Suprapubic skin (tissue), 4 donors: ENCODE results near the gene STK17A. TPM values are rescaled to one million over a fixed set of nuclear protein-coding genes. Genes with fewer than 3 reads are reported as not detected.

Experiments used
- DNase-seq, 2 donors: peaks; one replicate each; pipeline ENCODE4 v3.0.0-alpha.2; 2019; ENCODE audit warnings: low spot score in 2 of 2
- H3K27ac ChIP-seq: fragments of 200-600 bp; sonication (generic); one replicate; pipeline ENCODE4 v1.5.1; 2019
- H3K27me3 ChIP-seq: fragments of 200-600 bp; sonication (generic); one replicate; pipeline ENCODE4 v1.5.1; 2019
- H3K36me3 ChIP-seq: fragments of 200-600 bp; sonication (generic); one replicate; pipeline ENCODE4 v1.5.1; 2019
- H3K4me1 ChIP-seq: fragments of 200-600 bp; sonication (generic); one replicate; pipeline ENCODE4 v1.5.1; 2019
- H3K4me3 ChIP-seq: fragments of 200-600 bp; sonication (generic); one replicate; pipeline ENCODE4 v1.5.1; 2019; ENCODE audit warnings: mild to moderate bottlenecking
- H3K9me3 ChIP-seq: fragments of 200-600 bp; sonication (generic); one replicate; pipeline ENCODE4 v1.5.1; 2019
- EP300 ChIP-seq: sonication (generic); formaldehyde crosslinking; IDR thresholded peaks from one replicate; pipeline ENCODE4 v1.6.1; 2017; ENCODE audit warnings: antibody characterized with exemption
- POLR2A ChIP-seq, 2 donors: fragments of 450-650 bp; IDR thresholded peaks; one replicate each; pipeline ENCODE4 v1.6.1; 2017; ENCODE audit warnings: antibody characterized with exemption in 2 of 2, mild to moderate bottlenecking in 2 of 2, moderate library complexity in 2 of 2
- POLR2AphosphoS5 ChIP-seq, 3 donors: sonication (generic); formaldehyde crosslinking; IDR thresholded peaks; one replicate each; pipeline ENCODE4 v1.6.1; 2017; ENCODE audit warnings: antibody characterized with exemption in 3 of 3
- WGBS: methylation state at CpG from one replicate; pipeline ENCODE4 v1.1.5; 2018; 5-methylcytosine and 5-hydroxymethylcytosine counted together
- total RNA-seq, 4 donors: library from RNA; depleted of rRNA; stranded (reverse); fragments of >200 nt; gene quantifications; one replicate each; pipeline ENCODE4 v1.1.0, GENCODE V29; 2016
- TF ChIP-seq, protein P1 (sequence below), 2 donors: fragments of 200-600 bp in 1 of 2; fragments of 450-650 bp in 1 of 2; sonication (generic) in 1 of 2; IDR thresholded peaks; one replicate each; pipeline ENCODE4 v1.5.1; 2016 to 2019; ENCODE audit warnings: antibody characterized with exemption in 2 of 2, mild to moderate bottlenecking in 1 of 2, moderate library complexity in 1 of 2

The STK17A gene
- total RNA-seq, 4 donors from 2014 or later, result 14.2 to 18.3 (median 15.9) TPM

DNA sequence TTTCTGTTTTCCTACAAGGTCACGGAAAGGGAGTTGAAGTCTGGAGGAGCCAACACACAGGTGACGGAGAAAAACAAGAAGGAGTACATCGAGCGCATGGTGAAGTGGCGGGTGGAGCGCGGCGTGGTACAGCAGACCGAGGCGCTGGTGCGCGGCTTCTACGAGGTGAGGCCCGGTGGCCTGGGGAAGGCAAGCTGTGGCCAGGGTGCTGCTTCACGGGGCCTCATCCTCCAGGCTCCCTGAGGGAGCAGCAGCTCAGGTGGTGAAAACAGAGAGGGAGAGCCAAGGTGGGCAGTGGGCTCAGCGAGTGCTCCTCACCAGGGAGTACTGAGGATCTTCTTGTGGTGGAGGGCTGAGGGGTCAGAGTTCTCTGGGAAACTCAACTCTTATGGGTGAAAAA lies 32.5 kb upstream of the STK17A start:
- Histone ChIP-seq H3K4me1 (no peaks in the 10 kb centered on the region), H3K27me3 (no peaks in the 10 kb centered on the region), H3K27ac (no peak overlapping the region), H3K36me3 (no peaks in the 10 kb centered on the region), H3K4me3 (no peak overlapping the region), H3K9me3 (no peaks in the 10 kb centered on the region)
- WGBS, result 95% methylated on average over 16 of the region's 16 CpGs
- DNase-seq, result no peak
- TF ChIP-seq POLR2AphosphoS5 (IDR thresholded peaks at IDR 0.05) (no peak), EP300 (no peak), POLR2A (IDR thresholded peaks at IDR 0.05) (no peak)
- TF ChIP-seq, protein P1, sequence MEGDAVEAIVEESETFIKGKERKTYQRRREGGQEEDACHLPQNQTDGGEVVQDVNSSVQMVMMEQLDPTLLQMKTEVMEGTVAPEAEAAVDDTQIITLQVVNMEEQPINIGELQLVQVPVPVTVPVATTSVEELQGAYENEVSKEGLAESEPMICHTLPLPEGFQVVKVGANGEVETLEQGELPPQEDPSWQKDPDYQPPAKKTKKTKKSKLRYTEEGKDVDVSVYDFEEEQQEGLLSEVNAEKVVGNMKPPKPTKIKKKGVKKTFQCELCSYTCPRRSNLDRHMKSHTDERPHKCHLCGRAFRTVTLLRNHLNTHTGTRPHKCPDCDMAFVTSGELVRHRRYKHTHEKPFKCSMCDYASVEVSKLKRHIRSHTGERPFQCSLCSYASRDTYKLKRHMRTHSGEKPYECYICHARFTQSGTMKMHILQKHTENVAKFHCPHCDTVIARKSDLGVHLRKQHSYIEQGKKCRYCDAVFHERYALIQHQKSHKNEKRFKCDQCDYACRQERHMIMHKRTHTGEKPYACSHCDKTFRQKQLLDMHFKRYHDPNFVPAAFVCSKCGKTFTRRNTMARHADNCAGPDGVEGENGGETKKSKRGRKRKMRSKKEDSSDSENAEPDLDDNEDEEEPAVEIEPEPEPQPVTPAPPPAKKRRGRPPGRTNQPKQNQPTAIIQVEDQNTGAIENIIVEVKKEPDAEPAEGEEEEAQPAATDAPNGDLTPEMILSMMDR (IDR thresholded peaks at IDR 0.05), result no peak

DNA sequence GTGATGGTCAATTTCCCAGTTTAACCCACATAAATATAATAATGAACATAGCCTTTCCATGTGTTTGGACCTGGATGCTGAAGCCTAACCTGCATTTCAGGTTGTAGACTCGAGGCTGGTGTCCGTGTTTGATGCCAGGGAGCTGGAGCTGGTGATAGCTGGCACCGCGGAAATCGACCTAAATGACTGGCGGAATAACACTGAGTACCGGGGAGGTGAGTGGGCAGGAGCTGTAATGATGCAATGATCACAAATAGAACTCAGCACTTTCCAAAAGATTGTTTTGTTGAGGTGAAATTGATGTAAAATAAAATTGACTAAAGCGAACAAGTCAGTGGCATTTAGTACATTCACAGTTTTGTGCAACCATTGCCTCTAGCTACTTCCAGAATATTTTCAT lies 30.8 kb upstream of the STK17A start:
- no peaks in the 10 kb centered on the region for H3K9me3 ChIP-seq
- 87% methylated on average over 8 of the region's 8 CpGs for WGBS
- H3K4me3 ChIP-seq, result no peak overlapping the region
- DNase-seq, result no peak
- TF ChIP-seq EP300, result no peak
- TF ChIP-seq POLR2AphosphoS5 (IDR thresholded peaks at IDR 0.05), result no peak
- no peak for TF ChIP-seq POLR2A (IDR thresholded peaks at IDR 0.05)
- TF ChIP-seq, protein P1 (IDR thresholded peaks at IDR 0.05), result no peak
- H3K27me3 ChIP-seq, result no peaks in the 10 kb centered on the region
- no peaks in the 10 kb centered on the region for H3K4me1 ChIP-seq
- no peaks in the 10 kb centered on the region for H3K36me3 ChIP-seq
- no peak overlapping the region for H3K27ac ChIP-seq

DNA sequence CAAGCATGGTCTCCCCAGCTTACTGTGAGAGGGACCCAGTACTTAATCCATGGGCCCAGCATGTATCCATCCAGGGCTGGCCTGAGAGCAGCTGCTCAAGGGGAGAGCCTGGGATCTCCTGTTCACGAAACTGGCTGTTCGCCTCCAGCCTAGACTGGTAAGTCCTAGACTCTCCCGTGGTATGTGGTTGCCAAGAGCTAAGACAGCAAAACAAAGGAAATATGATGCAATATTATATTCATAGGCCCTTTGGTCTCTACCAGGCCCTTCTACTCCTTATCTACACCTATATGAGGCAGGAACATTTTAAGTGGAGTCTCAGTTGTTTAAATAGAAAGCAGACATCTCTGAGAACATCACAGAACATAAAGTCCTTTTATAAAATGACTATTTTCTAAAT lies 28.9 kb upstream of the STK17A start:
- TF ChIP-seq POLR2AphosphoS5 (IDR thresholded peaks at IDR 0.05), result no peak
- TF ChIP-seq, protein P1 (IDR thresholded peaks at IDR 0.05), result no peak
- no peak for DNase-seq
- no peaks in the 10 kb centered on the region for H3K36me3 ChIP-seq
- no peaks in the 10 kb centered on the region for H3K27me3 ChIP-seq
- H3K4me3 ChIP-seq, result no peak overlapping the region
- no peaks in the 10 kb centered on the region for H3K4me1 ChIP-seq
- no peaks in the 10 kb centered on the region for H3K9me3 ChIP-seq
- WGBS, result 56% methylated on average over 3 of the region's 3 CpGs
- H3K27ac ChIP-seq, result no peak overlapping the region

DNA sequence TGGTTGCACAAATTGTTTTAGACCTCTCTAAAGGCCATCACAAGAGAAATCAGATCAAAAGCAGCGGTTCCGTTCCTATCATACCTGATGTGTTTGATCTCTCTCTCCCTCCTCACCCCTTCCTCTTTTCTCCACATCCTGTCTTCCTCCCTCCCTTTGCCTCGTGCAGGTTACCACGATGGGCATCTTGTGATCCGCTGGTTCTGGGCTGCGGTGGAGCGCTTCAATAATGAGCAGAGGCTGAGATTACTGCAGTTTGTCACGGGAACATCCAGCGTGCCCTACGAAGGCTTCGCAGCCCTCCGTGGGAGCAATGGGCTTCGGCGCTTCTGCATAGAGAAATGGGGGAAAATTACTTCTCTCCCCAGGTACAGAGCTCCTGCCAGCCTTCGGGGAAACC lies 28.5 kb upstream of the STK17A start:
- DNase-seq, result no peak
- no peaks in the 10 kb centered on the region for H3K27me3 ChIP-seq
- no peak overlapping the region for H3K27ac ChIP-seq
- no peak for TF ChIP-seq EP300
- TF ChIP-seq, protein P1 (IDR thresholded peaks at IDR 0.05), result no peak
- TF ChIP-seq POLR2A (IDR thresholded peaks at IDR 0.05), result no peak
- TF ChIP-seq POLR2AphosphoS5 (IDR thresholded peaks at IDR 0.05), result no peak
- no peaks in the 10 kb centered on the region for H3K4me1 ChIP-seq
- 90% methylated on average over 15 of the region's 15 CpGs for WGBS
- no peaks in the 10 kb centered on the region for H3K9me3 ChIP-seq
- H3K36me3 ChIP-seq, result no peaks in the 10 kb centered on the region
- H3K4me3 ChIP-seq, result no peak overlapping the region

DNA sequence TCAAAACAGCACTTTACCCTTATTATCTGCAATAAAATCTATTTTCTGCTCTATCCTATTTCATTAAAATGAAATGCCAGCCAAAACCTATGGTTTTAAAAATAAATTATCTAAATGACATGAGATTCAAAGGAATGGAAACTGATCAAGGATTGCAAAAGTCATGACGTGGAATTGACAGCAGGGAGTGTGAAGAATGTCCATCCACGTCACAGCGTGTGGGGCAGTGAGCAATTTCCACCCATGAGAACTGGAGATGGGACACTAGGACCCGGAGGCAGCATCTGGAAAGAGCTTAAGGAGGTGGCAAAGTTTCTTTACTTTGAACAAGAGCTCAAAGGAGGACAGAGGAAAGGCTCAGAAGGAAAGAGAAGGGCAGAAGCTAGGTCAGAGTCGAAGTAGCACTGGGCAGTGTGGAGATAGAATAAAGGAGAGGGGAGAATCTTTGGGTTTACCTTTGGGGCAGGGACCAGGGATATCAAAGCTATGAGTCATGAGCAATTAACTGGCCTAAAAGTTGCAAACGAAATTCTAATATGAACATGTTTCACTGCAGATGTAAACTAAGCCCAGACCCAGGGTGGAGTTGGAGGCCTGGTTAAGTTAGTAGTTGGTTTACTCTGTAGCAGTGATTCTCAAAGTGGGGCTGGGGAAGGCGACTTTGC lies 24.9 kb upstream of the STK17A start:
- no peaks in the 10 kb centered on the region for H3K9me3 ChIP-seq
- 80% methylated on average over 7 of the region's 7 CpGs for WGBS
- no peaks in the 10 kb centered on the region for H3K36me3 ChIP-seq

More for the DNA sequence above, 24.9 kb upstream of the STK17A start:
- no peak overlapping the region for H3K27ac ChIP-seq
- TF ChIP-seq, protein P1 (IDR thresholded peaks at IDR 0.05), result no peak
- TF ChIP-seq EP300 (no peak), POLR2AphosphoS5 (IDR thresholded peaks at IDR 0.05) (no peak), POLR2A (IDR thresholded peaks at IDR 0.05) (no peak)
- H3K4me1 ChIP-seq, result no peaks in the 10 kb centered on the region
- H3K27me3 ChIP-seq, result no peaks in the 10 kb centered on the region
- DNase-seq, result no peak
- H3K4me3 ChIP-seq, result no peak overlapping the region
